ENCODE results near the gene CBX4. TPM values are rescaled to one million over a fixed set of nuclear protein-coding genes. Genes with fewer than 3 reads are reported as not detected.

Gene CBX4
- total and polyA plus RNA-seq, 2 experiments from 2014 or later, result 1.4 to 4.6 TPM

DNA sequence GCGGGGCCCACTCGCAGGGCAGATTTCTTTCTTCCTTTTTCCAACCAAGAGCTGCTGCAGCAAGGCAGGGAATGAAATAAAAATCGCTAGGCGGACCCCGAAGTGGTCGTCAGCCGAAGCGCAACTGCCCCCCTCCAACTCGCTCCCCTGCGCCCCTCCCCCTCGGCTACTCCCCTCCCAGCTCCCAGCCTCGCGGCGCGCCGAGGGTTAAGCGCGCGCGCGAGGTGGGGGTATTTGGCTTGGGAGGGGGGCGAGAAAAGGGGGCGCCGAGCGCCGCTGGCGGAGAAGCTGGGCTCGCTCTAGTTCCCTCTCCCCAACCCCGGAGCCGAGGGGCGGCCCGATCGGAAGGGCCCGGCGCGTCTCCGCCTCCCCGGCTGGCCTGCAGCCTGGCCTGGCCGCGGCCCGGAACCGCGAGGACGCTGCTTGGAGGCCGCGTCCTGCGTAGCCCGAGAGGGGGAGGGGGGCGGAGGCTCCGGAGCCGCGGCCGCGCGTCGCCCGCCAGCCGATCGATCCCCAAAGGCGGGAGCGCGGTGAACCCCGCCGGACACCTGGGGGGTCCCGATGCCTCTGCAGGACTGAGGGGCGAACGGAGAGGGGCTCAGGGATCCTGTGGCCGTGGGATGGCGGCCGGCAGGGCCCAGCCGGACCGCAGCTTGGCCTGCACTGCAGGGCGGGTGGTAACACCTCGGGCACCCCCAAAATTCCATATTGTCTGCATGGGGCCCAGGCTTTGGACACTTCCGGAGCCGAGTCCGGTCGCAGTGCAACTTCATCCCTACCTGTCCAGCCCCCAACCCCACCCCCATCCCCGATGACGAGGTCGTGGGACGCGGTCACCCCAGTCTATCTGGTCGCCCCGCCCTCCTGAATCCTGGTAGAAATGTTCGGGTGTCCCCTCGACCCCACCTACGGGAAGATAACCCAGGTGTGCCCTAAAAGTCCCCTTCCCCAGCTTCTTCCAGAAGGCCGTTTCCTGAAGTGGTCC lies 4.9 kb upstream of the CBX4 start (continued):
- TF ChIP-seq, protein P1, sequence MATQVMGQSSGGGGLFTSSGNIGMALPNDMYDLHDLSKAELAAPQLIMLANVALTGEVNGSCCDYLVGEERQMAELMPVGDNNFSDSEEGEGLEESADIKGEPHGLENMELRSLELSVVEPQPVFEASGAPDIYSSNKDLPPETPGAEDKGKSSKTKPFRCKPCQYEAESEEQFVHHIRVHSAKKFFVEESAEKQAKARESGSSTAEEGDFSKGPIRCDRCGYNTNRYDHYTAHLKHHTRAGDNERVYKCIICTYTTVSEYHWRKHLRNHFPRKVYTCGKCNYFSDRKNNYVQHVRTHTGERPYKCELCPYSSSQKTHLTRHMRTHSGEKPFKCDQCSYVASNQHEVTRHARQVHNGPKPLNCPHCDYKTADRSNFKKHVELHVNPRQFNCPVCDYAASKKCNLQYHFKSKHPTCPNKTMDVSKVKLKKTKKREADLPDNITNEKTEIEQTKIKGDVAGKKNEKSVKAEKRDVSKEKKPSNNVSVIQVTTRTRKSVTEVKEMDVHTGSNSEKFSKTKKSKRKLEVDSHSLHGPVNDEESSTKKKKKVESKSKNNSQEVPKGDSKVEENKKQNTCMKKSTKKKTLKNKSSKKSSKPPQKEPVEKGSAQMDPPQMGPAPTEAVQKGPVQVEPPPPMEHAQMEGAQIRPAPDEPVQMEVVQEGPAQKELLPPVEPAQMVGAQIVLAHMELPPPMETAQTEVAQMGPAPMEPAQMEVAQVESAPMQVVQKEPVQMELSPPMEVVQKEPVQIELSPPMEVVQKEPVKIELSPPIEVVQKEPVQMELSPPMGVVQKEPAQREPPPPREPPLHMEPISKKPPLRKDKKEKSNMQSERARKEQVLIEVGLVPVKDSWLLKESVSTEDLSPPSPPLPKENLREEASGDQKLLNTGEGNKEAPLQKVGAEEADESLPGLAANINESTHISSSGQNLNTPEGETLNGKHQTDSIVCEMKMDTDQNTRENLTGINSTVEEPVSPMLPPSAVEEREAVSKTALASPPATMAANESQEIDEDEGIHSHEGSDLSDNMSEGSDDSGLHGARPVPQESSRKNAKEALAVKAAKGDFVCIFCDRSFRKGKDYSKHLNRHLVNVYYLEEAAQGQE (IDR thresholded peaks at IDR 0.05; ENCODE audit: unreplicated experiment), result no peak
- TF ChIP-seq CREB1 (CRISPR knock-in tag; IDR thresholded peaks at IDR 0.05; ENCODE audit: low read depth) (no peak), JUNB (IDR thresholded peaks at IDR 0.05; ENCODE audit: unreplicated experiment) (no peak), EZH2phosphoT487 (IDR thresholded peaks at IDR 0.05; ENCODE audit: unreplicated experiment) (no peak), POLR2AphosphoS5 (IDR thresholded peaks at IDR 0.05; ENCODE audit: low read depth) (no peak), STAT1 (IDR thresholded peaks at IDR 0.05; ENCODE audit: unreplicated experiment) (no peak), ZNF114 (CRISPR knock-in tag; IDR thresholded peaks at IDR 0.05) (no peak), ZNF331 (CRISPR knock-in tag; IDR thresholded peaks at IDR 0.05; ENCODE audit: low read depth) (no peak), EZH2 (IDR thresholded peaks at IDR 0.05; ENCODE audit: low read depth, unreplicated experiment) (no peak)
- TF ChIP-seq, protein P2, sequence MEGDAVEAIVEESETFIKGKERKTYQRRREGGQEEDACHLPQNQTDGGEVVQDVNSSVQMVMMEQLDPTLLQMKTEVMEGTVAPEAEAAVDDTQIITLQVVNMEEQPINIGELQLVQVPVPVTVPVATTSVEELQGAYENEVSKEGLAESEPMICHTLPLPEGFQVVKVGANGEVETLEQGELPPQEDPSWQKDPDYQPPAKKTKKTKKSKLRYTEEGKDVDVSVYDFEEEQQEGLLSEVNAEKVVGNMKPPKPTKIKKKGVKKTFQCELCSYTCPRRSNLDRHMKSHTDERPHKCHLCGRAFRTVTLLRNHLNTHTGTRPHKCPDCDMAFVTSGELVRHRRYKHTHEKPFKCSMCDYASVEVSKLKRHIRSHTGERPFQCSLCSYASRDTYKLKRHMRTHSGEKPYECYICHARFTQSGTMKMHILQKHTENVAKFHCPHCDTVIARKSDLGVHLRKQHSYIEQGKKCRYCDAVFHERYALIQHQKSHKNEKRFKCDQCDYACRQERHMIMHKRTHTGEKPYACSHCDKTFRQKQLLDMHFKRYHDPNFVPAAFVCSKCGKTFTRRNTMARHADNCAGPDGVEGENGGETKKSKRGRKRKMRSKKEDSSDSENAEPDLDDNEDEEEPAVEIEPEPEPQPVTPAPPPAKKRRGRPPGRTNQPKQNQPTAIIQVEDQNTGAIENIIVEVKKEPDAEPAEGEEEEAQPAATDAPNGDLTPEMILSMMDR (conservative IDR thresholded peaks at IDR 0.05; ENCODE audit: low read depth in 2 of 2), result no peak
- TF ChIP-seq, protein P3, sequence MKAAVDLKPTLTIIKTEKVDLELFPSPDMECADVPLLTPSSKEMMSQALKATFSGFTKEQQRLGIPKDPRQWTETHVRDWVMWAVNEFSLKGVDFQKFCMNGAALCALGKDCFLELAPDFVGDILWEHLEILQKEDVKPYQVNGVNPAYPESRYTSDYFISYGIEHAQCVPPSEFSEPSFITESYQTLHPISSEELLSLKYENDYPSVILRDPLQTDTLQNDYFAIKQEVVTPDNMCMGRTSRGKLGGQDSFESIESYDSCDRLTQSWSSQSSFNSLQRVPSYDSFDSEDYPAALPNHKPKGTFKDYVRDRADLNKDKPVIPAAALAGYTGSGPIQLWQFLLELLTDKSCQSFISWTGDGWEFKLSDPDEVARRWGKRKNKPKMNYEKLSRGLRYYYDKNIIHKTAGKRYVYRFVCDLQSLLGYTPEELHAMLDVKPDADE (IDR thresholded peaks at IDR 0.05), result no peak

DNA sequence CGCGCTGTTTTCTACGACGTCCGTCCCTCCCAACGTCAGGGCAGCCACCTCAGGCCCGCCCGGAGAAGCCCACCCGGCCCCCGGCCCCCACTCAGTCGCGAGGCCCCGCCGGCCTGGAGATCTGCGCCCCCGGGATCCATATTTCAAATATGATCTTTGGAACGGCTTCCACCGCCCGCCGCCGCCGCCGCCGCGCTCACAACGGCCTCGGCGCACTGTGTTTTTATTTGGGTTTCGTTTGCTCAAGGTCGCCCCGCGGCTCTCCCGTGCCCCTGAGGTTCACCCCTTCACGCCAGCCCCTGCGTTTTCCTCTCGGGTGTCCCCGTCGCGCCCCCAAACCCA lies 4.2 kb upstream of the CBX4 start:
- Mint-ChIP-seq H3K9me3 (peaks cover 5% of the 10 kb centered on the region; the same call in 2 of the 3 replicates), H3K27me3 (ENCODE audit: insufficient read depth, low read depth, poor library complexity) (peaks cover 75% of the 10 kb centered on the region), H3K36me3 (ENCODE audit: low read depth) (no peaks in the 10 kb centered on the region), H3K4me3 (peak overlapping the region; percentile 68), H3K4me1 (peaks cover 19% of the 10 kb centered on the region), H3K27ac (no peak overlapping the region)
- Histone ChIP-seq H3K36me3 (ENCODE audit: insufficient read depth) (no peaks in the 10 kb centered on the region), H3K79me2 (replicated peaks; ENCODE audit: insufficient read depth) (no peaks in the 10 kb centered on the region), H4K20me1 (replicated peaks; ENCODE audit: insufficient read depth) (peaks cover 3% of the 10 kb centered on the region), H3K27me3 (ENCODE audit: insufficient read depth) (peaks cover 90% of the 10 kb centered on the region), H3K4me1 (ENCODE audit: insufficient read depth) (peaks cover 26% of the 10 kb centered on the region), H3K4me2 (peak overlapping the region; percentile 84), H3K27ac (ENCODE audit: low read depth) (no peak overlapping the region), H3F3A (replicated peaks; ENCODE audit: low read depth) (peaks cover 19% of the 10 kb centered on the region), H2AFZ (peak overlapping the region; percentile 88), H3K4me3 (peak overlapping the region; percentile 64), H3K9me2 (ENCODE audit: insufficient read depth) (no peaks in the 10 kb centered on the region)
- TF ChIP-seq, protein P1 (IDR thresholded peaks at IDR 0.05; ENCODE audit: unreplicated experiment), result no peak
- TF ChIP-seq, protein P2 (conservative IDR thresholded peaks at IDR 0.05; ENCODE audit: low read depth in 2 of 2), result no peak
- TF ChIP-seq EZH2phosphoT487 (IDR thresholded peaks at IDR 0.05; ENCODE audit: unreplicated experiment), result no peak
- no peak for TF ChIP-seq CREB1 (CRISPR knock-in tag; IDR thresholded peaks at IDR 0.05; ENCODE audit: low read depth)
- TF ChIP-seq POLR2AphosphoS5 (IDR thresholded peaks at IDR 0.05; ENCODE audit: low read depth), result no peak
- peak; percentile 90 for TF ChIP-seq EZH2 (IDR thresholded peaks at IDR 0.05; ENCODE audit: low read depth, unreplicated experiment)
- TF ChIP-seq, protein P3 (IDR thresholded peaks at IDR 0.05), result no peak
- no peak for DNase-seq (ENCODE audit: low spot score)
- ATAC-seq, result no peak

Measured in GM23338 (cell line).